Glomerular visceral epithelial cell (primary cell): Measurements from ENCODE around the gene FOXP1.
"Not testable (repeated sequence)": the region's sequence is repeated elsewhere in the genome, so short reads cannot be mapped to it uniquely, and the experiment has no call there.

ENCODE experiments used
- DNase-seq: peaks from one replicate; pipeline ENCODE4 v3.0.0-alpha.2; 2016; ENCODE audit errors: extremely low spot score

FOXP1 gene

DNA sequence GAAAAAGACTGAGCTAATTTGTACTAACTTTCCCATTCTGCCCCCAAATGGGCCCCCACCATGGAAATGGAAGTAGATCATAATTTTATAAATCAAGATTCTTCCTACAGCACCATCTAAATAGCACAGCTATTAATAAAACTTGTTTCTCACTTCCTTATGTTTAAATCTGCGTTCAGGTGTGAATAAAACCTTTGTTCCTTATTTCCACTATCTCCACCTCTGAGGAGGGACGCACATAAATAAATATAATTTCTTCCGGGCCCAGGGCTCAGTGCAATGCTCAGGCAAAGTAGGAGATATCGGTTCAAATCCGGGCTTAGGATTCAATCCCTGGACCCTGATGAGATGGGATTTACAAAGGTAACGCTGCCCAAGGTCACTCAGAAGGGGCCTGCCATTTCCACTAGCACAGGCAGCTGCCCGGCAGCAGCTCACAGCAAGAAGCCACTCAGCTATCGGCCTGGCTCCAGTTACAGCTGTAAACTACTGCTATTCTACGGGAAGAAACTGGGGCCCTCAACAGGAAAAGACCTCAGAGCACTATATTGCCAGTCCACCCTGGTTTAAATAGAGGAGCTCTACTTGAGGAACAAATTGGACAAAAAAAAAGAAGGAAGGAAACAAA lies 52.5 kb downstream of the FOXP1 start:
- DNase-seq, result no peak

GRCh38 chr3:71528816-71529215 lies 54.7 kb downstream of the FOXP1 start:
- no peak for DNase-seq

- not testable (repeated sequence) for DNase-seq
These were observed 57.1 kb downstream of the FOXP1 start for GRCh38 chr3:71526448-71526847.

DNA sequence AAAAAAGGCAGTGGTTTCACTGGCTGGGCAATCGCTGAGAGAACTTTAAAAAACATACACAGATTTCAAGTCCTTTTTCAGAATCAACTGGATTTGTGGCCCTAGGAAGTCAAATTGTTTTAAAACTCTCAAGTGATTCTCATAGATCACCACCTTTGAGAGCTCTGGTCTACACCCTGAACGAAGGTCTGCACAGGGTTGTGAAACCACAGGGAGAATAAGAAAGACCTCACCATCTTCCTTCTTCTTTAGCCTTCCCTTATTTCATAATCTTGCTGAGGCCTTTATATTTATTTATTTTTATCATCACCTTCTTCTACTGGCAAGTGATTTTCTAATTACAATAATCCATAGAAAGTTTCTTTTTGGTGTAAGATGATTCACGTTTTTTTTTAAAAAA lies 58.1 kb downstream of the FOXP1 start:
- no peak for DNase-seq

GRCh38 chr3:71524672-71525071 lies 58.9 kb downstream of the FOXP1 start:
- DNase-seq, result no peak

DNA sequence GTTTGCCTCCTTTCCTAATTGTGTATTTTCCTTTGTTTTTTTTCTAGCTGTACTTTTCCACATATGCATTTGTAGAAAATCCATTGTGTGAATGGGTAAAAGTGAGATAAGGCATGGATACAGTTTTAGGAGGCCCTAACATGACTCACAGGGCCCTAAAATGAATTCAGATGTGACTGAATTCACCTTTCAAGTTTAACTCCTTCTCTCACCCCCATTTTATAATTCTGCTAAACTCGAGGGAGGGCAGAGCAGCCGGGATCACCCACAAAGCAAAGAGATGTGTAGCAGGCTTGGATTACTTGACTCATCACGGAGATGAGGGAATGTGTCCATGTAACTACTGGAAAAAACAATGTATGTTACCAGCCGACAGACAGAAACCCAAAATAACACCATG lies 59.9 kb downstream of the FOXP1 start:
- DNase-seq, result no peak

DNA sequence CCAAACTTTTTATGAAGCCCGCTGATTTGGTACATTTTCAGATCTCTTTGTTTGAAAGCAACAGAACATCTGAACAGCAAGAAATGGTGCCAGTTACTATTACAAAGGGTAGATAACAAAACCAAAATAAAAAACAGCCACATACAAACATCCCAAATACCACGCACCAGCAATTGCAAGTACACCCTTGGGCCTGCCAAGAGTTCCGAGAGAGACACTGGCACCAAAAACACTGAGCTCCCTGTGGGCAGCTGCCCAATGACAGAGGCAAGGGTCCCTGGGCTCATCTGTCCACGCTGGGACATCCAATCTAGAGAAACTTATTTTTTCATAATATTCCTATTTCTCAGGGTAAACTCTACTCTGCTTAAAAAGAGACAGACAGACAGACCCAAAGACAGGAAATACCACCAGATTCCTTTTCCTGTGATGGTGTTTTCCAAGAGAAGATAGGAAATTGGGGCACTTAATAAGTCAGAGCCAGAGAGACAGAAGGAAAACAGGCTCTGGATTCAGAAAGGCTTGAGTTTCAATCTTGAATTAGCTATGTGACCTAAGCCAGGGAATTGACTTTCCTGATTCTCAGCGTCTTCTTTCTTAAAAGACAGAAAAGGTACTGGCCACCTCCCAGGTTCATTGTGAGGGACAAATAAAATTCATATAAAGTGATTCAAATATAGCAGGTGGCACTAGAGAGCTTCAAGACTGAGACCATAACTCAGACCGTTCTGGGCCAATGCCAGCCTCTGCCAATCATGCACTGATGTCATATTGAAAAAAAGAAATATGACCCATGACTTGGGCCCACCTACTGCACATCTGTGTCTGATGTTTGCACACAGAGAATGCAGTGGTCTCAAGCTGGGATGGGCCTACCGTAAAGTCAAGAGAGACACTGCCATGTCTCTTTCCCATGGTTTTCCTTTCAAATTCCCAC lies 61.3 kb downstream of the FOXP1 start:
- DNase-seq, result no peak

GRCh38 chr3:71521021-71521352 lies 62.5 kb downstream of the FOXP1 start:
- no peak for DNase-seq

DNA sequence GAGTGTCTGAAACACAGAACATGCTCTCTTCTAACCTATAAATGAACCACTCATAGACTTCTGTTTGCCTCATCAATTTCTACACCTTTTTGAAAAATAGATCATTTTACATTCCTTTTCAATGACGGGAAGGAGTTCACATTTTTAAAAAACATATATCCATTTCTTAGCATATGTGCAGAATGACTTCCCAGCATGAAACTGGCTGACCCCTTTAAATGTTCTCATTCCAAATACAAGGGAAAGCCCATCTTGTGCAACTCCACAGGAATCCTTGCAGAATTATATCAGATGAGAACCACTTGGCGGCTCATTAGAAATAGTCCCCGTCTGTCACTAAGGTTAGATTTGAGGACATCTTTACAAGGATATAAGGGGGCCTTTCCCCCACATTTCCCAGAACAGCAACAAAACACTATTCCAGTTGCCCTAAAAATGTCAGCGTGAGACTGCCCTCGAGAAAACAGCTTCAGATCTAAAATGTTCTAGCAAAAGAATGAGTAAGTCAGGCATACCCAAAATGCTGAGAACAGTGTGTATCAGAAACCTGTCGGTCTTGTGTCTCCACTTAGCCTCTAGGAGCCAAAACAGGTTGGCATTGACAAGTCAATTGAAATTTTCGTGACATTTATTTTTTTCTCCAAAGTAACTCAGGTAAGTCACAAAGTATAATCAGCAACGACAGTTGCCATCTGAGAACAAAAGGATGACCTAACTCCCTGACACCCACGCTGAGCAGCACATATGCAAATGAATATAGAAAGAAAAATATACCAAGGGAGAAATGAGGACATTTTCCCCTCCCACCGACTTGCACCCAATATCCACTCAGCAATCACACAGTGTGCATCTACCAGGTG lies 63.1 kb downstream of the FOXP1 start:
- no peak for DNase-seq

DNA sequence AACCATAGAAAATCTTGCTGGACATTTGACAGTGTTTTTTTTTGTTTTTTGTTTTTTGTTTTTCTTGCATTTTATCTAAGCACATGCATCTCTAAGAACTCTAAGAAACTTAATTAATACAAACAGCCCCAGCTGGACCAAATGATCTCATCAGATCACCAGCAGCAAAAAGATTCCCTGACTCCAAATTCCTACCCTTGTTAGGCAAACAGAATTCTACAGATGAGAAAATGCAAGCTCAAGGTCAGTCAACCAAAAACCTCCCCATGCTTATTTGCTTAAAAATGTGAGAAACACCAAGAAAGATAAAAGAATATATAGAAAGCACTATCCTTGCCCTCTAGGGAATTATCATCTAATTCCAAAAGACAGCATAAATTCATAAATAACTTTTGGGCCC lies 65.4 kb downstream of the FOXP1 start:
- DNase-seq, result peak; percentile 51

DNA sequence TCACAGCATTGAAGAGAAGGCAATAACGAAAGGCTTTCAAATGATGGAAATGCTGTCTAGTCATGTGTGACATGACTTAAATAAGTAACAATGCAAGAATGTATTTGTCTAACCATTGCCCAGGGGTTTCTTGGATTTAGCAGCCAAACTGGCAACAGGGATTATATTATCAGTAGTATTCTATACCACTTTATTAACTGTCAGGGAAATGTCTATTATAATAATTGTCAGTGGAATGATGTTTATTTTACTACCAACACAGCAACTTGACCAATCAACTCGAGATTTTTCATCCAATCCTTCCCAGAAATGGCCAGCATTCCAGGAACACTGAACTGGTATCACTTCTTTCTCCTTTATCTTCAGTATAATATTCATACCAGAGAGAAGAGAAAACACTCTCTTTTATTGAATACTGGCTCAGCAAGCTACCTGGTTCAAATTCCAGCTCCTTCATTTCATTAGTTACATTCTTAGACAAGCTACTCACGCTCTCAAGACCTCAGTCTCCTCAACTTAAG lies 66.2 kb downstream of the FOXP1 start:
- DNase-seq, result peak; percentile 82

DNA sequence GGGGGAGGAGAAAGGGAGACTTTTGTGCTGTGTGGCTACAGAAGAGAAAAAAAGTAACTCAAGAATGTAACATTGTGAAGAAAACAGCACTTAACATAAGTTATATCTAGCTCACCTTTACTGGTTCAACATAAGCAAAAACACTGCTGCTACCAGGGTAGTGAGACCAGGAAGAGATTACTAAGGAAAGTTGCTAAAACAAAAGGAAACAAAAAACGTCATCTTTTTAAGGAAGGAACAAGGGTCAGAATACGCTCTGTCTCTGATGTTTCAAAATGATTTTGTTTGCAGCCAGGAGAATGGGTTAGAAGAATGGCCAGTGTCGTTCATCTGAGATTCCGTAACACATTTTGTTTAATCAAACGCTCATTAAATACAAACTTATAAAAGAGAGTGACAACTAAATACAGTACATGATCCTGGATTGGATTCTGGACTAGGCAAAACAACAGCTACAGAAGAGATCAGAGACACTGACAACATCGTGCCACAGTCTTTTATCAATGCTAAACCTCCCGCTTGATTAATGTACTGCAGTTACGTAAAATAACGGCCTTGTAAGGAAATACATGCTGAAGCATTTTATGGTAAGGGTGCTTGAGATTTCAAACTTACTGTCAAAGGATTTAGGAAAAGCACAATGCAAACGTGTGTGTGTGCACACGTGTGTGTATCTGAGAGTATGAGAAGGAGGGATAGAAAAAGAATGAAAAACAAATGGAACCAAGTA lies 67.7 kb downstream of the FOXP1 start:
- DNase-seq, result no peak

- DNase-seq, result peak; percentile 57
These were observed 68.9 kb downstream of the FOXP1 start for GRCh38 chr3:71514621-71515020.

GRCh38 chr3:71513515-71513914 lies 70.0 kb downstream of the FOXP1 start:
- no peak for DNase-seq

DNA sequence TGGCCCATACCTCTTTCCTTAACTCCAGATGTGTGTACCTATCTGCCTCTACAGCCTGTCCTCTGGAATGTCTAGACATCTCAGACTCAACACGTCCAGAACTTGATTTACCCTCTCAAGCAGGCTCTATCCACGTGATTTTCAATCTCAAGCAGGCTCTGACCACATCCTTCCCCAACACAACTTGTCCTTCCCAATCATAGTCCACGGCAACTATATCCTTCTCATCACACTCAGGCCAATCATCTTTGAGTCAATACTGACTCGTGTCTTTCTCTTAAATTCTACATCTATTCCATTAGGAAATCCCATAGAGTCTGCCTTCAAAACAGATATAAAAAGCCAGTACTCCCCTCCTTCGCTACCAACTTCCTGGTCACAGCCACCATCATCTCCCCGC lies 70.4 kb downstream of the FOXP1 start:
- no peak for DNase-seq

DNA sequence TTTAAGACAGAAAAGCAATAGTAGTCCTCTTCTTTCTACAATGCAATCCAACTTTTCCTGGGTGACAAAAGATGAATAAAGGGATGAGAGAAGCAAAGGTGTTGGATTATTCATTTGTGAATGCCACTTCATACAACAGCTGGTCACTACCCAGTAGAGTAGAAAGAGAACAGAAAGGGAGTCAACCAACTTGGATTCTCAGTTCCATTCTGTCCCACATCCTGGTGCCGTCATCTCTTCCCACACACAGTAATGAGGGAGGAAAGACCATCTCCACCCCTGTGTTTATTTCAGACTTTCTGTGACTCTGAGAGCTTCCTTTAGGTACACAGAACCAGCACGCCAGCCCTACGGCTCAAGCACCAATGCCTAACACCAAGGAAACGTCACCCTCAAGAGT lies 71.0 kb downstream of the FOXP1 start:
- DNase-seq, result no peak

DNA sequence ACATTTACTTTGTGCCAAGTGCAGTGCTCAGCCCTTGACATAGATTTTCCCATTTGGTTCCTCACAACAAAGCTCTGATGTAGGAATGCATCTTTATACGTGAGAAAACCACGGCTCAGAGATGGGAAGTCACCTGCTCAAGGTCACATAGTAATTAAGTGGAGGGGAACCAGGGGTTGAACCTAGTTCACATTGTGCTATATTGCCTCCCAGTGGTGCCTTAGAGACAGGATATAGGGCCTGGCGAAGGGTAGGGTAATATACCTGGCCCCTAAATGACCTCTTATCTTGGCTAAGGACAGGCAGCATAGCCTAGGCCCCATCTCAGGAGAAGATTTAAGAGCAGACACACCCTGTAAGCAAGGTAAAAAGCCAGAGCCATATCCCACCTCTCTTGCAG lies 71.5 kb downstream of the FOXP1 start:
- no peak for DNase-seq

DNA sequence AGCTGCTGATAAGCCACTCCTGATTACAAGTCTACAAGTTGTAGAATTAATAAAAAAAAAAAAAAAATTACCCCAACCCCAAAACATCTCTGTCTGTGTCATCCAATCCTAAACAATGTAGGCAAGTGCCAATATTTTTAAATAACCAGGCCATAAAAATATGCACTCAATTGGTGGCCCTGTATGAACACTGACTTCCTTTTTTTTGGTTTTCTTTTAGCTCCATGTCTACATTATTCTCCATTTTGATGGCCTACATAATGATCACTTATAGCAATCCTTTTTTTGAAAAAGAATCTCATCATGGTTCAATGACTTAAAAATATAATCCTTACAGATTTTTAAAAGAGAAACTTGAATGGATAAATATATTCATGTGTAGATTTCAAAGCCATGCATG lies 72.1 kb downstream of the FOXP1 start:
- DNase-seq, result no peak

- DNase-seq, result peak; percentile 96
These were observed 72.5 kb downstream of the FOXP1 start for GRCh38 chr3:71511037-71511436.

DNA sequence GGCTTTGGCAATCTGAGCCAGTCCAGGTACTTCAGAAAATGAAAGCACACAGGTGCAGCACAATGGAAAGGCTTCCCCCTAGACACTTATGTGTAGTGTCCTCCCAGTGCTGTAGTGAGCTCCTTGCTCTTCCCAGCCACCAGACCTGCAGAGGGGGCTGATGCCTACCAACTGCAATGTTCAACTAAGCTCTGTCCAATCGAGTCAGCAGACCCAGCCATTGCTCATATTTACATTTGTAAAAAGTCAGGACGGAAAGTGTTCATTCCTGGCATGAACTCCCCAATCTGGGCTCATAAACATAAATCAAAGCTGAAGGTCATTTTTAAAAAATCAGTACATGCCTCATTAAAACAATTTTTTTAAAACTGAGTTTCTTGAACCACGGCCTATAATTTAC lies 73.0 kb downstream of the FOXP1 start:
- peak; percentile 73 for DNase-seq

DNA sequence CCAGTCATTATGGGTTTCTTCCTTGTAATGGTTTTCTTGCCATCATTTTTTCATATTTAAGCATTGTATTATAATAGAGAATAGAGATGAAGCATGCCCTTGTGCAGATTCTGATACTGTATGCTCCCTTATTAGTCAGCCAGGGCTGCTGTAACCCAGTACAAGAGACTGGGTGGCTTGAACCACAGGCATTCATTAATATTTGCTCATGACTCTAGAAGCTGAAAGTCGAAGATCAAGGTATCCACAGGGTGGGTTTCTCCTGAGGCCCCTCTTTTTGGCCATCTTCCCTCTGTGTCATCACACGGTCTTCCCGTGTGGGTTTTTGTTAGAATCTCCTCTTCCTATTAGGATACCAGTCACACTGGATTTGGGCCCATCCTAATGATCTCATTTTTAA lies 74.5 kb downstream of the FOXP1 start:
- no peak for DNase-seq
